ENCODE results near the gene SMIM11.
"Not testable (repeated sequence)": the region's sequence is repeated elsewhere in the genome, so short reads cannot be mapped to it uniquely, and the experiment has no call there.

GRCh38 chr21:34417448-34418077 lies 42.3 kb downstream of the SMIM11 start:
- TF ChIP-seq CTCF (IDR thresholded peaks at IDR 0.05; ENCODE audit: control extremely low read depth in 1 of 3, insufficient read depth in 1 of 3, low read depth in 1 of 3, low read length in 3 of 3); RAD21 (IDR thresholded peaks at IDR 0.05 in 1 of 2, conservative IDR thresholded peaks at IDR 0.05 in 1 of 2; ENCODE audit: low read depth in 2 of 2, low read length in 2 of 2); HDAC6 (IDR thresholded peaks at IDR 0.05; ENCODE audit: low read depth, low read length); CHD2 (IDR thresholded peaks at IDR 0.05; ENCODE audit: low read length); SIN3A (conservative IDR thresholded peaks at IDR 0.05 in 1 of 2, IDR thresholded peaks at IDR 0.05 in 1 of 2; ENCODE audit: low read depth in 1 of 2, low read length in 2 of 2); POLR2A (IDR thresholded peaks at IDR 0.05; ENCODE audit: control extremely low read depth in 1 of 2, low read depth in 2 of 2, low read length in 2 of 2); RXRA (IDR thresholded peaks at IDR 0.05; ENCODE audit: insufficient read depth, low read depth, low read length); BRCA1 (IDR thresholded peaks at IDR 0.05; ENCODE audit: low read depth, low read length); EZH2 (IDR thresholded peaks at IDR 0.05; ENCODE audit: low read depth, low read length, severe bottlenecking); EP300 (IDR thresholded peaks at IDR 0.05; ENCODE audit: borderline replicate concordance in 1 of 2, low read depth in 2 of 2, low read length in 2 of 2); RBBP5 (IDR thresholded peaks at IDR 0.05; ENCODE audit: borderline replicate concordance, low read depth, low read length); CEBPB (IDR thresholded peaks at IDR 0.05; ENCODE audit: low read depth, low read length); CBX5 (IDR thresholded peaks at IDR 0.05; ENCODE audit: low read depth, low read length); GTF2F1 (IDR thresholded peaks at IDR 0.05; ENCODE audit: borderline replicate concordance, low read depth, low read length): not testable (repeated sequence)

All from H1 (cell line).